Lower leg skin (tissue), 4 donors: ENCODE data around the gene GLT1D1. TPM values are rescaled to one million over a fixed set of nuclear protein-coding genes. Genes with fewer than 3 reads are reported as not detected.
"Not testable (repeated sequence)": the region's sequence is repeated elsewhere in the genome, so short reads cannot be mapped to it uniquely, and the experiment has no call there.

Experiments
- DNase-seq, 2 donors: peaks; one replicate each; pipeline ENCODE4 v3.0.0-alpha.2; 2019; ENCODE audit warnings: low spot score in 2 of 2
- H3K4me3 ChIP-seq: fragments of 200-600 bp; sonication (generic); 2 replicates; pipeline ENCODE4 v1.5.1; 2017; ENCODE audit warnings: mild to moderate bottlenecking, low read depth; ENCODE audit not compliant: poor library complexity, severe bottlenecking
- CTCF ChIP-seq, 3 donors: fragments of 450-650 bp; IDR thresholded peaks; one replicate each; pipeline ENCODE4 v1.5.1; 2016; ENCODE audit warnings: antibody characterized with exemption in 3 of 3, mild to moderate bottlenecking in 3 of 3, moderate library complexity in 2 of 3
- POLR2A ChIP-seq, 2 donors: fragments of 450-650 bp; IDR thresholded peaks; one replicate each; pipeline ENCODE4 v1.6.1; 2016 to 2017; ENCODE audit warnings: antibody characterized with exemption in 2 of 2, mild to moderate bottlenecking in 1 of 2, moderate library complexity in 1 of 2
- WGBS, 2 donors: methylation state at CpG; one replicate each; pipeline ENCODE4 v1.1.5; 2018; 5-methylcytosine and 5-hydroxymethylcytosine counted together
- intact Hi-C: fragments of 100-400 bp; cut with DNase I; formaldehyde crosslinking; loops from one replicate; pipeline ENCODE4 v1.15.0; 2023; ENCODE audit warnings: low total_unique reads
- total RNA-seq, 4 donors: library from RNA; depleted of rRNA; stranded (reverse); fragments of >200 nt; gene quantifications; one replicate each; pipeline ENCODE4 v1.1.0, GENCODE V29; 2016

GLT1D1 gene
- total RNA-seq, 4 donors from 2014 or later, result 1.5 to 2.2 (median 1.9) TPM

- intact Hi-C loops, result no loop called here
- TF ChIP-seq POLR2A (IDR thresholded peaks at IDR 0.05) (no peak), CTCF (IDR thresholded peaks at IDR 0.05) (no peak)
- DNase-seq, result no peak
- WGBS, 2 donors, result 95% methylated on average over 14 of the region's 14 CpGs
- no peak overlapping the region for H3K4me3 ChIP-seq
Measured at GRCh38 chr12:128848371-128848770, 4.9 kb upstream of the GLT1D1 start.

GRCh38 chr12:128849806-128850205 lies 3.5 kb upstream of the GLT1D1 start:
- H3K4me3 ChIP-seq, intact Hi-C loops: not testable (repeated sequence)
- 55 to 63% methylated on average over 6 of the region's 6 CpGs for whole genome bisulfite sequencing, 2 donors
- DNase-seq, result peak in 1 of 2 donors; percentile 7

GRCh38 chr12:128850400-128850799 lies 2.9 kb upstream of the GLT1D1 start:
- no peak for DNase-seq
- H3K4me3 ChIP-seq, result no peak overlapping the region
- intact Hi-C loops, result no loop called here
- WGBS, 2 donors, result 66 to 78% methylated on average over 3 of the region's 3 CpGs
- TF ChIP-seq CTCF (IDR thresholded peaks at IDR 0.05), result no peak
- no peak for TF ChIP-seq POLR2A (IDR thresholded peaks at IDR 0.05)

- DNase-seq, result peak in 1 of 2 donors; percentile 50
- intact Hi-C loops, H3K4me3 ChIP-seq: not testable (repeated sequence)
- WGBS, 2 donors, result 83 to 88% methylated on average over 7 of the region's 7 CpGs
Measured at GRCh38 chr12:128851429-128851828, 1.8 kb upstream of the GLT1D1 start.

GRCh38 chr12:128852026-128852698 lies 1.1 kb upstream of the GLT1D1 start:
- WGBS, 2 donors, result 80 to 84% methylated on average over 8 of the region's 8 CpGs
- no peak for TF ChIP-seq POLR2A (IDR thresholded peaks at IDR 0.05)
- TF ChIP-seq CTCF (IDR thresholded peaks at IDR 0.05), result no peak
- no peak overlapping the region for H3K4me3 ChIP-seq
- DNase-seq, result peak in 1 of 2 donors; percentile 52
- intact Hi-C loops, result no loop called here

GRCh38 chr12:128853600-128854197 lies 421 bp downstream of the GLT1D1 start:
- TF ChIP-seq CTCF (IDR thresholded peaks at IDR 0.05), result no peak
- no peak for TF ChIP-seq POLR2A (IDR thresholded peaks at IDR 0.05)
- H3K4me3 ChIP-seq, result no peak overlapping the region
- intact Hi-C loops, result no loop called here
- peak in 1 of 2 donors; percentile 63 for DNase-seq
- WGBS, 2 donors, result 0 to 1% methylated on average over 17 to 44 of the region's 74 CpGs
